ENCODE results near the gene LEMD3.

LEMD3 gene

DNA sequence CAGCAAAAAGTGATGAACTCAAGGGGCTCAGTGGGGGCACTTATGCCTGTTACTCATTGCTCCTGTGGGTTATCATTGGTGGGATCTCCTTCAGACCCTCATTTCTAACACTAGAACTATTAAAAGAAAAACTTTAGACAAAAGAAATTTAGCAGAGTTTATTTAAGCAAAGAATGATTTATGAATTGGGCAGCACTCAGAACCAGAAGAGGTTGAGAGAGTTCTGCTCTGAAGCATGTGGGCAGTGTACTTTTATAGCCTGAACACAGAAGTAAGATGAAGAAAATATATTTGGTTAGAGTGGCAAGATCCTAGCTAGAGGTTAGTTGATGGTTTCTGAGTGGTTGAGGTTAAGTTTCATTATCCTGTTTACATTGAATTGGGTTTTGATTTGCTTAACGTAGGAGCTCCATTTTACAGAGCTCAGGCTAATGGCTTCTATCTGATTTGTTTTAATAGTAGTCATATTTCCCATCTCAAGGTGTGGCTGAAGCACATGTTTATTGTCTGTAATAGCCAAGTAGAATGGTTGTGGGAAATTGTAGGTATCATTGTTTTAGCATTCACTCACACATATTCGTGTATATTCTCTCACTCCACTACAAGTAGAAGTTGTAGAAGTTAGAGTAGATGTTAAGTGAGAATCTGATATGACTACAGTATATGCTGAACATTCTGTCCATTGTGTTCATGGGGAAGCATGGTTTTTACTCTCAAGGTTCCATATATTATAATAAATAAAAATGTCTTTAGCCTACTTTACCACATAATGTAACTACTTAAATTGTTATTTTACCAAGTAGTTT lies 27.6 kb downstream of the LEMD3 start:
- H3K27me3 ChIP-seq (ENCODE audit: control insufficient read depth, insufficient read depth, low read length), result no peaks in the 10 kb centered on the region
- no peaks in the 10 kb centered on the region for H3K9me3 ChIP-seq (ENCODE audit: control insufficient read depth, low read length)
- H3K9ac ChIP-seq (ENCODE audit: low read length), result no peak overlapping the region
- H3K4me1 ChIP-seq (ENCODE audit: control insufficient read depth, insufficient read depth, low read length), result peaks cover 6% of the 10 kb centered on the region
- H3K36me3 ChIP-seq (ENCODE audit: control insufficient read depth, insufficient read depth, low read length), result no peaks in the 10 kb centered on the region
- no peak overlapping the region for H3K4me3 ChIP-seq (ENCODE audit: low read length)

DNA sequence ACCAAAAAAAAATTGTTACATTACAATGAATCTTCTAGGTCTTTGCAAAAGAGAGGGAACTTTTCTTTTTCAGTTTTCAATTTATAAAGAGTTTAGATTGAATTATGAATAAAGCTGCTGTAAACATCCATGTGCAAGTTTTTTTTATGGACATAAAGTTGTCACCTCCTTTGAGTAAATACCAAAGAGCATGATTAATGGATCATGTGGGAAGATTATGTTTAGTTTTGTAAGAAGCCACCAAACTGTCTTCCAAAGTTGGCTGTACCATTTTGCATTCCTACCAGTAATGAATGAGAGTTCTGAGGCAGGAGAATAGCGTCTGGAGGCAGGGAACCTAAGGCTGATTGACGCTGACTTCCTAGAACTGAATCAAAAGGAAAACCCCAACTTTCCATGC lies 30.2 kb downstream of the LEMD3 start:
- no peaks in the 10 kb centered on the region for H3K4me1 ChIP-seq (ENCODE audit: control insufficient read depth, insufficient read depth, low read length)
- H3K9ac ChIP-seq (ENCODE audit: low read length), result no peak overlapping the region
- H3K27me3 ChIP-seq (ENCODE audit: control insufficient read depth, insufficient read depth, low read length), result no peaks in the 10 kb centered on the region
- no peak overlapping the region for H3K4me3 ChIP-seq (ENCODE audit: low read length)
- no peaks in the 10 kb centered on the region for H3K36me3 ChIP-seq (ENCODE audit: control insufficient read depth, insufficient read depth, low read length)
- no peaks in the 10 kb centered on the region for H3K9me3 ChIP-seq (ENCODE audit: control insufficient read depth, low read length)

DNA sequence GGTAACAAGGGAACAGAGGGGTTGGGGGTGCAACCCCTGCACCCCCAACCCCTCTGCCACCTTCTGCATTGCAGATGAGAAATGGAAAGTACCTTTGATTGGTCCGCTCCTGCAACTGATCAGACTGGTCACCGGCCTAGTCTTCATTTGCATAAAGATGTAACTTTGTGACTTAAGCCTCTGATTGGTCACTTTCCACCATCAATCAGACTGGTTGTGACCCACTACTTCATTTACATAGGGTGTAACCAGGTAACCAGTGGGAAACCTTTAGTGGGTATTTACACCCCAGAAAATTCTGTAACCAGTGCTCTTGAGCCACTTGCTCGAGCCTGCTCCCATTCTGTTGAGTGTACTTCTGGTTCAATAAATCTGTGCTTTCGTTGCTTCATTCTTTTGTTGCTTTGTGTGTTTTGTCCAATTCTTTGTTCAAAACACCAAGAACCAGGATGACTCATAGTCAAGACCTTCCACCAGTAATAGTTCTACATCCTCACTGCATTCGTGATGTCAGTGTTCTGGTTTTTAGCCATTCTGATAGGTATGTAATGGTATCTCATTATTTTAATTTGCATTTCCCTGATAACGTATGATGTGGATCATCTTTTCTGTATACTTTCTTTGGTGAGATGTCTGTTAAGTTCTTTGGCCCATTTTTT lies 30.8 kb downstream of the LEMD3 start:
- no peaks in the 10 kb centered on the region for H3K4me1 ChIP-seq (ENCODE audit: control insufficient read depth, insufficient read depth, low read length)
- H3K36me3 ChIP-seq (ENCODE audit: control insufficient read depth, insufficient read depth, low read length), result no peaks in the 10 kb centered on the region

DNA sequence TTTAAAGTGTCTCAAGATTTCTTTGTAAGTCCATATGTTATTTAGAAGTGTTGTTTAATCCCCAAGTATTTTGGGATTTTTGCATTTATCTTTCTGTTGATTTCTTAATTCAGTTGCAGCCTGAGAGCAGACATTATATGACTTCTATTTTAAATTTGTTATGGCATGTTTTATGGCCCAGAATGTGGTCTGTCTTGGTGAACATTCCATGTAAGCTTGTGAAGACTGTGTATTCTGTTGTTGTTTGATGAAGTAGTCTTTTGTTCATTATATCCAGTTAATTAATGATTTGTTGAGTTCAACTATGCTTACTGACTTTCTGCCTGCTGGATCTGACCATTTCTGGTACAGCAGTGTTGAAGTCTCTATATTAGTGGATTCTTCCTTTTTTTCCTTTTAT lies 34.0 kb downstream of the LEMD3 start:
- Histone ChIP-seq H3K9me3 (ENCODE audit: control insufficient read depth, low read length) (no peaks in the 10 kb centered on the region), H3K27me3 (ENCODE audit: control insufficient read depth, insufficient read depth, low read length) (no peaks in the 10 kb centered on the region), H3K4me1 (ENCODE audit: control insufficient read depth, insufficient read depth, low read length) (no peaks in the 10 kb centered on the region), H3K4me3 (ENCODE audit: low read length) (no peak overlapping the region), H3K36me3 (ENCODE audit: control insufficient read depth, insufficient read depth, low read length) (no peaks in the 10 kb centered on the region), H3K9ac (ENCODE audit: low read length) (no peak overlapping the region)

More for the DNA sequence above, 30.8 kb downstream of the LEMD3 start:
- Histone ChIP-seq H3K4me3 (ENCODE audit: low read length) (no peak overlapping the region), H3K27me3 (ENCODE audit: control insufficient read depth, insufficient read depth, low read length) (no peaks in the 10 kb centered on the region), H3K9me3 (ENCODE audit: control insufficient read depth, low read length) (no peaks in the 10 kb centered on the region), H3K9ac (ENCODE audit: low read length) (no peak overlapping the region)

DNA sequence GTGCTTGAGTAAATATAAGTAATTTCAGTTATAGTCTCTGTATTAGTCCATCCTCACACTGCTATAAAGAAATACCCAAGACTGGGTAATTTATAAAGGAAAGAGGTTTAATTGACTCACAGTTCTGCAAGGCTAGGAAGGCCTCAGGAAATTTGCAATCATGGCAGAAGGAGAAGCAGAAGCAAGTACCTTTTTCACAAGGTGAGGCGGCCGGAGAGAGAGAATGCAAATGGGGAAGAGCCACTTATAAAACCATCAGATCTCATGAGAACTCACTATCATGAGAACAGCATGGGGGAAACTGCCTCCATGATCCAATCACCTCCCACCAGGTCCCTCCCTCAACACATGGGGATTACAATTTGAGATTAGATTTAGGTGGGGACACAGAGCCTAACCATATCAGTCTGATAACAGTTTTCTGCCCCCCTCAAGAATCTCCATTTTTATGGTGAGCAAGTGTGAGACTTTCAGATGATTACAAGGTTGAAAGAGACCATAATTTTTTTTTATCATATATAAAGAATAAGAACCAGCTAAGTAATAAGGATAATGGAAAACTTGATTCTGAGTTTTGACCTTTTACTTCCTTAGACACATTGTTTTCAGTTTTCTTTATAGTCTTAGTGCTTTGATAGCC lies 35.6 kb downstream of the LEMD3 start:
- Histone ChIP-seq H3K4me1 (ENCODE audit: control insufficient read depth, insufficient read depth, low read length) (no peaks in the 10 kb centered on the region), H3K4me3 (ENCODE audit: low read length) (no peak overlapping the region), H3K27me3 (ENCODE audit: control insufficient read depth, insufficient read depth, low read length) (no peaks in the 10 kb centered on the region), H3K9ac (ENCODE audit: low read length) (no peak overlapping the region), H3K36me3 (ENCODE audit: control insufficient read depth, insufficient read depth, low read length) (no peaks in the 10 kb centered on the region), H3K9me3 (ENCODE audit: control insufficient read depth, low read length) (no peaks in the 10 kb centered on the region)

DNA sequence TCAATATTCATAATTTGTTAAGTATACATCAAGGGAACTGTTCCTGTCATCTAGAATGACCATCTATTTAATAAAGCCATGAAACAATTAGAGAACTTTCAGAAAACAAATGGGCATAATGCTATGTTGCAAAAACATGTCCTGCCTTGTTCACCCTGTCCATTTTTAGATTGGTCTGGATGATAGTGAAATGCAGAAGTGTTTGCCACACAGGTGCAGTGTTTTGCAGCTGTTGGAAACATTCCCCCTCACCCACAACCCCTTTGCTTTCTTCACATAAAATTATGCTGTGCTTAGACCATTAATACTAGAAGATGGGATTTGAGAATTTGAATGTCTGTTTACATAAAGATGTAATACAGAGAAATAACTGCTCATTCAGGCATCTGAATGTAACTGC lies 36.5 kb downstream of the LEMD3 start:
- Histone ChIP-seq H3K36me3 (ENCODE audit: control insufficient read depth, insufficient read depth, low read length) (no peaks in the 10 kb centered on the region), H3K9me3 (ENCODE audit: control insufficient read depth, low read length) (no peaks in the 10 kb centered on the region), H3K4me3 (ENCODE audit: low read length) (no peak overlapping the region), H3K27me3 (ENCODE audit: control insufficient read depth, insufficient read depth, low read length) (no peaks in the 10 kb centered on the region), H3K4me1 (ENCODE audit: control insufficient read depth, insufficient read depth, low read length) (no peaks in the 10 kb centered on the region), H3K9ac (ENCODE audit: low read length) (no peak overlapping the region)

DNA sequence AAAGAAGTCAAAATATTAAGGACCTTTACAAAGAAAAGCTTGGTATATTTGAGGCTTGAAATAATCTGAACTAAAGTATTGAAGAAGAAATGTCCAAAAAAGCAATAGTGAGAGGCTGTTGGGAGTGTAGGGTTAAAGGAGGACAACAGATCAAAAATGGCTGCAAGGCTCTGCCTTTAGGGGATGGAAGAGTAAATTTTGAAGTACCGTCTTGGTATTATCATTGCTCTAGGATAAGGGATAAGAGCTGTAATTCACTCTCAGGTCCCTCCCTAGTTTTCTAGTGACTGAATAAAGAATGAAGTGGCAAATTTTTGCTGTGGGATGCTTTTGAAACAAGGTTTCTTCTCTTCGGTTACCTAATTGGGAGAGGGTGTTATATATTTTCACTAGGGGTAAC lies 38.7 kb downstream of the LEMD3 start:
- H3K4me3 ChIP-seq (ENCODE audit: low read length), result no peak overlapping the region
- H3K27me3 ChIP-seq (ENCODE audit: control insufficient read depth, insufficient read depth, low read length), result no peaks in the 10 kb centered on the region
- H3K36me3 ChIP-seq (ENCODE audit: control insufficient read depth, insufficient read depth, low read length), result no peaks in the 10 kb centered on the region
- H3K9ac ChIP-seq (ENCODE audit: low read length), result no peak overlapping the region
- H3K4me1 ChIP-seq (ENCODE audit: control insufficient read depth, insufficient read depth, low read length), result no peaks in the 10 kb centered on the region
- no peaks in the 10 kb centered on the region for H3K9me3 ChIP-seq (ENCODE audit: control insufficient read depth, low read length)

DNA sequence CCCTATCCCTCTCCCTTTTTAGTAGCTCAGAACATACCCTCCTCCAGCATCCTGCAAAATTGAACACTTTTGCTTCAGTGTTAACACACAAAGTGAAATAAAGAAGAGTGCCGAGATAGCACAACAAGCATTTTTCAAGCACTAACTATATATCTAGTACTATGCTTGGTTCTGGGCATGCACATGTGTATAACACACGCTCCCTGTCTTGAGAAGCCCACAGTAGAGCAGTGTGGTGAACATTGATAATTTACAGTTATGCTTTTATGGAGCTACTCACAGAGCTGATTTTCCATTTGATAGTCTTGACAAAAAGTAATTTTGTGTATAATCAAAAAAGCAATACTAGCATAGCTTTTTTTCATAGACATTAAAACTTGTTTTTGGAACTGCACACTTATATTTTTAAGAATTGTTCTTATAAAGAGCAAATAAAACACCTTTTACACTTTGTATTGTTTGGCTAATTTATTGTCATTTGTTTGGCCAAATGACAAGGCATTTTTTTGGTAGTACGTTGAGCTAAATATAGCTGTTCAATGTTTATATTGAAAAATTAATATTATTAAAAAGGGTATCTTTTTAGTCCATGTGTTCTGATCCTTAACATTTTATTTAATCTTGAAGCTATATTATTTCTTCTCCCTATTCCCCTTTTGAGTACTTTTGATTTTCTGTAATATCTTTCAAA lies 39.7 kb downstream of the LEMD3 start:
- Histone ChIP-seq H3K4me3 (ENCODE audit: low read length) (no peak overlapping the region), H3K36me3 (ENCODE audit: control insufficient read depth, insufficient read depth, low read length) (no peaks in the 10 kb centered on the region), H3K27me3 (ENCODE audit: control insufficient read depth, insufficient read depth, low read length) (no peaks in the 10 kb centered on the region), H3K9me3 (ENCODE audit: control insufficient read depth, low read length) (no peaks in the 10 kb centered on the region), H3K4me1 (ENCODE audit: control insufficient read depth, insufficient read depth, low read length) (no peaks in the 10 kb centered on the region), H3K9ac (ENCODE audit: low read length) (no peak overlapping the region)

DNA sequence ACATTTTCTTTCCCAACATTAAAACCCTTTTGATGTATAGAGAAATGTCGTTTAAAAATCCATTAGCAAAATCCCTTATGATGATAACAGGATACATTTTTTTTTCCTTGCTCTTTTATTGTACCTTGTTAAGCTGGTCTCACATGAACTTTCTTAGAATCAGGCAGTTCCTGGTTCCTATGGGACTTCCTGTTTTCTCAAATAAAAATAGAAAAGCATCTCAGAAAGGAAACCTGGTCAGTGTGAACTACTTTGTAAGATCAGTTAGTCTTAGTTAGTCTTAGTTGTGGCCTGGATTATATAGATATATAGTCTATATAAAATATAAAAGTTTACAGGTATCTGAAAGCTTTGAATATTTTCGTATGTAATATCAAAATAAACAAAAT lies 40.3 kb downstream of the LEMD3 start:
- no peaks in the 10 kb centered on the region for H3K36me3 ChIP-seq (ENCODE audit: control insufficient read depth, insufficient read depth, low read length)
- H3K4me1 ChIP-seq (ENCODE audit: control insufficient read depth, insufficient read depth, low read length), result no peaks in the 10 kb centered on the region

DNA sequence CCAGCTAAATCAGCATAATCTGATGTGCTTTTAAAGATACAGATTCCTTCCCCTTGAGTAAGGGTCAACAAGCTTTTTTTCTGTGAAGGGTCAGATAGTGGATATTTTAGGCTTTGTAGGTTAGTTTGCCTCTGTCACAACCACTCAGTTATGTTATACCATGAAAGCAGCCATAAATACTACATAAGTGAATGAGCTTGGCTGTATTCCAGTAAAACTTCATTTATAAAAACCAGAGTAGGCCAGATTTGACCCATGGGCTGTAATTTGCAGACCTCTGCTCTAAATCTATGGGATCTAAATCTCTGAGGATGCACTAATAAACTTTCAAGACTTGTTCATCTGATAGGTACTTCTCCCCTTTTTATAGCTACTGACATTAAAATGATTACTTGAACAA lies 47.7 kb downstream of the LEMD3 start:
- no peaks in the 10 kb centered on the region for H3K9me3 ChIP-seq (ENCODE audit: control insufficient read depth, low read length)
- H3K4me1 ChIP-seq (ENCODE audit: control insufficient read depth, insufficient read depth, low read length), result no peaks in the 10 kb centered on the region
- no peaks in the 10 kb centered on the region for H3K27me3 ChIP-seq (ENCODE audit: control insufficient read depth, insufficient read depth, low read length)
- H3K9ac ChIP-seq (ENCODE audit: low read length), result no peak overlapping the region
- H3K4me3 ChIP-seq (ENCODE audit: low read length), result no peak overlapping the region
- H3K36me3 ChIP-seq (ENCODE audit: control insufficient read depth, insufficient read depth, low read length), result no peaks in the 10 kb centered on the region

More for the DNA sequence above, 40.3 kb downstream of the LEMD3 start:
- H3K9ac ChIP-seq (ENCODE audit: low read length), result no peak overlapping the region
- no peaks in the 10 kb centered on the region for H3K27me3 ChIP-seq (ENCODE audit: control insufficient read depth, insufficient read depth, low read length)
- no peak overlapping the region for H3K4me3 ChIP-seq (ENCODE audit: low read length)
- no peaks in the 10 kb centered on the region for H3K9me3 ChIP-seq (ENCODE audit: control insufficient read depth, low read length)

DNA sequence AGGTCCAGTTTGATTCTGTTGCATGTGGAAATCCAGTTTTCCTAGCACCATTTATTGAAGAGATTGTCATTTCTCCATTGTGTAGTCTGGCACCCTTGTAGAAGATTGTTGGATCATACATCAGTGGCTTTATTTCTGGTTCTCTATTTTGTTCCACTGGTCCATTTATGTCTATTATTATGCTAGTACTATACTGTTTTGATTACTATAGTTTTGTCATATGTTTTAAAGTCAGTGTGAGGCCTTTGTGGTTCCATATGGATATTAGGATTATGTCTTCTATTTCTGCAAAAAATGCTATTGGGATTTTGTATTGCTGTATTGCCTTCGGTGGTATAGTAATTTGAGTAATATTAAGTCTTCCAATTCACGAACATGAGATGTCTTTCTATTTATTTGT lies 51.4 kb downstream of the LEMD3 start:
- Histone ChIP-seq H3K4me1 (ENCODE audit: control insufficient read depth, insufficient read depth, low read length) (no peaks in the 10 kb centered on the region), H3K9ac (ENCODE audit: low read length) (no peak overlapping the region), H3K9me3 (ENCODE audit: control insufficient read depth, low read length) (no peaks in the 10 kb centered on the region), H3K36me3 (ENCODE audit: control insufficient read depth, insufficient read depth, low read length) (no peaks in the 10 kb centered on the region), H3K27me3 (ENCODE audit: control insufficient read depth, insufficient read depth, low read length) (no peaks in the 10 kb centered on the region), H3K4me3 (ENCODE audit: low read length) (no peak overlapping the region)

DNA sequence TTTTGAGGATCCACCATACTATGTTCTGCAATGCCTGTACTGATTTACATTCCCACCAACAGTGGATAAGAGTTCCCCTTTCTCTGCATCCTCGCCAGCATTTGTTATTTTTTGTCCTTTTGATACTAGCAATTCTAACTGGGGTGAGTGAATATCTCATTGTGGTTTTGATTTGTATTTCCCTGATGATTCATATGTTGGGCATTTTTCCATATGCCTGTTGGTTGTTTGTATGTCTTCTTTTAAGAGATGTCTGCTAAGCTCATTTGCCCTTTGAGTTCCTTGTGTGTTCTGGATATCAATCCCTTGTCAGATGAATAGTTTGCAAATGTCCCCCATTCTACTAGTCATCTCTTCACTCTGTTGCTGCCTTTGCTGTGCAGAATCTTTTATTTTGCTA lies 60.1 kb downstream of the LEMD3 start:
- H3K4me1 ChIP-seq (ENCODE audit: control insufficient read depth, insufficient read depth, low read length), result no peaks in the 10 kb centered on the region
- H3K9ac ChIP-seq (ENCODE audit: low read length), result no peak overlapping the region
- no peaks in the 10 kb centered on the region for H3K36me3 ChIP-seq (ENCODE audit: control insufficient read depth, insufficient read depth, low read length)
- H3K4me3 ChIP-seq (ENCODE audit: low read length), result no peak overlapping the region
- H3K27me3 ChIP-seq (ENCODE audit: control insufficient read depth, insufficient read depth, low read length), result no peaks in the 10 kb centered on the region
- no peaks in the 10 kb centered on the region for H3K9me3 ChIP-seq (ENCODE audit: control insufficient read depth, low read length)
